Measurements from ENCODE around the gene KLRF2.
A peak's percentile ranks its signal among the peaks of the same experiment; 100 is the strongest.

Gene KLRF2

GRCh38 chr12:9864913-9865675, 16.2 kb upstream of the KLRF2 start:
- peak overlapping the region; percentile 97 for H3K4me2 ChIP-seq (ENCODE audit: low read depth, low read length, poor library complexity, severe bottlenecking)
- H3K9me3 ChIP-seq (ENCODE audit: insufficient read depth, low read depth, low read length) = peaks cover 4% of the 10 kb centered on the region; the same call in 1 of the 2 replicates
- peaks cover 6% of the 10 kb centered on the region for H3K4me1 ChIP-seq (ENCODE audit: insufficient read depth, low read length, poor library complexity, severe bottlenecking)
- H3F3A ChIP-seq (ENCODE audit: low read depth) = peaks cover 7% of the 10 kb centered on the region; the same call in 1 of the 2 replicates
- no peaks in the 10 kb centered on the region for H3K36me3 ChIP-seq (ENCODE audit: insufficient read depth, low read length)
- H3K79me2 ChIP-seq (ENCODE audit: insufficient read depth, low read length) = peaks cover 100% of the 10 kb centered on the region
- H2AFZ ChIP-seq (ENCODE audit: low read length) = no peak overlapping the region
- TF ChIP-seq CTCF (conservative IDR thresholded peaks at IDR 0.05; ENCODE audit: low read length) (no peak), EZH2phosphoT487 (IDR thresholded peaks at IDR 0.05; ENCODE audit: borderline replicate concordance) (no peak)
- H3K4me3 ChIP-seq (ENCODE audit: low read length, poor library complexity, severe bottlenecking) = peak overlapping the region; percentile 82
- no peaks in the 10 kb centered on the region for H3K27me3 ChIP-seq (ENCODE audit: insufficient read depth, low read length, poor library complexity, severe bottlenecking)
- H3K9ac ChIP-seq (ENCODE audit: low read depth, low read length, poor library complexity, severe bottlenecking) = peak overlapping the region; percentile 93
- no peaks in the 10 kb centered on the region for H3K9me2 ChIP-seq (replicated peaks; ENCODE audit: low read depth, low read length)
- no peaks in the 10 kb centered on the region for H4K20me1 ChIP-seq (ENCODE audit: insufficient read depth, low read length, poor library complexity, severe bottlenecking)

GRCh38 chr12:9866860-9867269, 14.4 kb upstream of the KLRF2 start:
- Histone ChIP-seq H2AFZ (ENCODE audit: low read length) (no peak overlapping the region), H3K27me3 (ENCODE audit: insufficient read depth, low read length, poor library complexity, severe bottlenecking) (no peaks in the 10 kb centered on the region), H3K9ac (ENCODE audit: low read depth, low read length, poor library complexity, severe bottlenecking) (peak overlapping the region; percentile 93), H3K9me3 (ENCODE audit: insufficient read depth, low read depth, low read length) (peaks cover 4% of the 10 kb centered on the region; the same call in 1 of the 2 replicates), H3K4me1 (ENCODE audit: insufficient read depth, low read length, poor library complexity, severe bottlenecking) (peaks cover 18% of the 10 kb centered on the region), H4K20me1 (ENCODE audit: insufficient read depth, low read length, poor library complexity, severe bottlenecking) (no peaks in the 10 kb centered on the region), H3F3A (ENCODE audit: low read depth) (peaks cover 7% of the 10 kb centered on the region; the same call in 1 of the 2 replicates), H3K9me2 (replicated peaks; ENCODE audit: low read depth, low read length) (no peaks in the 10 kb centered on the region), H3K36me3 (ENCODE audit: insufficient read depth, low read length) (no peaks in the 10 kb centered on the region), H3K4me2 (ENCODE audit: low read depth, low read length, poor library complexity, severe bottlenecking) (peak overlapping the region; percentile 97), H3K79me2 (ENCODE audit: insufficient read depth, low read length) (peaks cover 99% of the 10 kb centered on the region), H3K4me3 (ENCODE audit: low read length, poor library complexity, severe bottlenecking) (peak overlapping the region; percentile 82)
- TF ChIP-seq CTCF (conservative IDR thresholded peaks at IDR 0.05; ENCODE audit: low read length) (no peak), EZH2phosphoT487 (IDR thresholded peaks at IDR 0.05; ENCODE audit: borderline replicate concordance) (no peak)

GRCh38 chr12:9867531-9867930, 13.8 kb upstream of the KLRF2 start:
- peak overlapping the region; percentile 93 for H3K9ac ChIP-seq (ENCODE audit: low read depth, low read length, poor library complexity, severe bottlenecking)
- H3K79me2 ChIP-seq (ENCODE audit: insufficient read depth, low read length) = peaks cover 99% of the 10 kb centered on the region
- peak overlapping the region; percentile 82 for H3K4me3 ChIP-seq (ENCODE audit: low read length, poor library complexity, severe bottlenecking)
- H3K4me2 ChIP-seq (ENCODE audit: low read depth, low read length, poor library complexity, severe bottlenecking) = peak overlapping the region; percentile 97
- H3K9me2 ChIP-seq (replicated peaks; ENCODE audit: low read depth, low read length) = no peaks in the 10 kb centered on the region
- no peaks in the 10 kb centered on the region for H3K27me3 ChIP-seq (ENCODE audit: insufficient read depth, low read length, poor library complexity, severe bottlenecking)
- TF ChIP-seq CTCF (conservative IDR thresholded peaks at IDR 0.05; ENCODE audit: low read length) (no peak), EZH2phosphoT487 (IDR thresholded peaks at IDR 0.05; ENCODE audit: borderline replicate concordance) (no peak)
- H2AFZ ChIP-seq (ENCODE audit: low read length) = no peak overlapping the region
- H3K4me1 ChIP-seq (ENCODE audit: insufficient read depth, low read length, poor library complexity, severe bottlenecking) = peaks cover 24% of the 10 kb centered on the region
- no peaks in the 10 kb centered on the region for H4K20me1 ChIP-seq (ENCODE audit: insufficient read depth, low read length, poor library complexity, severe bottlenecking)
- no peaks in the 10 kb centered on the region for H3K36me3 ChIP-seq (ENCODE audit: insufficient read depth, low read length)
- H3F3A ChIP-seq (ENCODE audit: low read depth) = peaks cover 7% of the 10 kb centered on the region; the same call in 1 of the 2 replicates
- H3K9me3 ChIP-seq (ENCODE audit: insufficient read depth, low read depth, low read length) = peaks cover 4% of the 10 kb centered on the region; the same call in 1 of the 2 replicates
